ENCODE data around the gene ACBD6. TPM values are rescaled to one million over a fixed set of nuclear protein-coding genes. Genes with fewer than 3 reads are reported as not detected.
A peak's percentile ranks its signal among the peaks of the same experiment; 100 is the strongest.

Gene ACBD6
- polyA plus RNA-seq, 1 experiment: 49.0 TPM

- H3K36me3 ChIP-seq (ENCODE audit: control insufficient read depth, insufficient read depth, low read length): no peaks in the 10 kb centered on the region
- TF ChIP-seq CTCF (IDR thresholded peaks at IDR 0.05; ENCODE audit: insufficient read depth, low read depth, low read length): no peak
- ChIA-PET CTCF (interaction anchor here (0.9 to 1.5 kb wide), 2 partner anchors 353 to 354 kb away, joined by 3 to 4 read pairs; no protein-coding TSS in a partner anchor), POLR2A (no interaction called here)
- no peak for DNase-seq (ENCODE audit: low read depth)
- H3K27me3 ChIP-seq (ENCODE audit: control insufficient read depth, insufficient read depth, low read length): no peaks in the 10 kb centered on the region
- H3K4me3 ChIP-seq (ENCODE audit: low read depth, low read length): no peak overlapping the region
These were observed 6.3 kb upstream of the ACBD6 start for GRCh38 chr1:180508725-180509097.

GRCh38 chr1:180507795-180508724 is 5.7 kb upstream of the ACBD6 start:
- TF ChIP-seq CTCF (IDR thresholded peaks at IDR 0.05; ENCODE audit: insufficient read depth, low read depth, low read length): peak; percentile 14; the same call in 1 of the 2 replicates
- H3K4me3 ChIP-seq (ENCODE audit: low read depth, low read length): no peak overlapping the region
- ChIA-PET CTCF (interaction anchor here (0.8 to 0.9 kb wide), 2 partner anchors 7 to 355 kb away, joined by 3 read pairs; no protein-coding TSS in a partner anchor), POLR2A (no interaction called here)
- H3K36me3 ChIP-seq (ENCODE audit: control insufficient read depth, insufficient read depth, low read length): no peaks in the 10 kb centered on the region
- DNase-seq (ENCODE audit: low read depth): no peak
- no peaks in the 10 kb centered on the region for H3K27me3 ChIP-seq (ENCODE audit: control insufficient read depth, insufficient read depth, low read length)

GRCh38 chr1:180505732-180506335 is 3.5 kb upstream of the ACBD6 start:
- ChIA-PET POLR2A (no interaction called here), CTCF (interaction anchor here (6.0 kb wide), 1 partner anchor 10 kb away, joined by 40 read pairs; no protein-coding TSS in a partner anchor)
- no peaks in the 10 kb centered on the region for H3K27me3 ChIP-seq (ENCODE audit: control insufficient read depth, insufficient read depth, low read length)
- H3K4me3 ChIP-seq (ENCODE audit: low read depth, low read length): no peak overlapping the region
- TF ChIP-seq CTCF (IDR thresholded peaks at IDR 0.05; ENCODE audit: insufficient read depth, low read depth, low read length): no peak
- H3K36me3 ChIP-seq (ENCODE audit: control insufficient read depth, insufficient read depth, low read length): no peaks in the 10 kb centered on the region
- DNase-seq (ENCODE audit: low read depth): no peak

- no peak for DNase-seq (ENCODE audit: low read depth)
- CTCF ChIA-PET: interaction anchor here (6.0 kb wide), 1 partner anchor 11 kb away, joined by 40 read pairs; no protein-coding TSS in a partner anchor
These were observed 1.8 kb upstream of the ACBD6 start for GRCh38 chr1:180504186-180504585.

More at GRCh38 chr1:180504186-180504585, 1.8 kb upstream of the ACBD6 start:
- Histone ChIP-seq H3K36me3 (ENCODE audit: control insufficient read depth, insufficient read depth, low read length) (no peaks in the 10 kb centered on the region), H3K27me3 (ENCODE audit: control insufficient read depth, insufficient read depth, low read length) (no peaks in the 10 kb centered on the region), H3K4me3 (ENCODE audit: low read depth, low read length) (no peak overlapping the region)
- no peak for TF ChIP-seq CTCF (IDR thresholded peaks at IDR 0.05; ENCODE audit: insufficient read depth, low read depth, low read length)
- POLR2A ChIA-PET: no interaction called here

All from BJ (cell line).